ENCODE measurements around the gene SLC2A6.

Gene SLC2A6

DNA sequence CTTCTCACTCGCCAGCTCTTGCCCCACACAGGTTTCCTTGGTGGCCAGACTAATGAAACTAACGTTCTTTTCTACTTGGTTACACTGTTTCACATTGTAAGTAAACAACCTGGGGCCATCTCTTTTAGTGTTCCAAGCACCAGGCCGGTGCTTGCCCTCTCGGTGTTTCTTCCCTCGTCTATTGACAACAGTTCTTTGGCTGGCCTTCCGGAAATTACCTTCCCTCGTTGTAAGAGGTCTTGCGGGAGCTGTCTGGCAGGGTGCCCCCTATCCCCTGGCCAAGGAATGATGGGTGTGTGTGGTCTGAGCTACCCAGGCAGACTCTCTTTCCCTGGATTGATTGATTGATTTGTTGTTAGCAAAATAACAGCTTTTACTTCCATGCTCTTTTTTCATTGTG is 46.8 kb upstream of the SLC2A6 start:
- Histone ChIP-seq H3K36me3 (ENCODE audit: control insufficient read depth, insufficient read depth, low read length) (no peaks in the 10 kb centered on the region), H3K4me3 (replicated peaks; ENCODE audit: low read depth, low read length) (no peak overlapping the region), H3K27me3 (replicated peaks; ENCODE audit: control insufficient read depth, insufficient read depth, low read length) (no peaks in the 10 kb centered on the region; the same call in 1 of the 2 replicates)
- DNase-seq (ENCODE audit: extremely low read depth, insufficient read length) = no peak
- TF ChIP-seq, protein P1, sequence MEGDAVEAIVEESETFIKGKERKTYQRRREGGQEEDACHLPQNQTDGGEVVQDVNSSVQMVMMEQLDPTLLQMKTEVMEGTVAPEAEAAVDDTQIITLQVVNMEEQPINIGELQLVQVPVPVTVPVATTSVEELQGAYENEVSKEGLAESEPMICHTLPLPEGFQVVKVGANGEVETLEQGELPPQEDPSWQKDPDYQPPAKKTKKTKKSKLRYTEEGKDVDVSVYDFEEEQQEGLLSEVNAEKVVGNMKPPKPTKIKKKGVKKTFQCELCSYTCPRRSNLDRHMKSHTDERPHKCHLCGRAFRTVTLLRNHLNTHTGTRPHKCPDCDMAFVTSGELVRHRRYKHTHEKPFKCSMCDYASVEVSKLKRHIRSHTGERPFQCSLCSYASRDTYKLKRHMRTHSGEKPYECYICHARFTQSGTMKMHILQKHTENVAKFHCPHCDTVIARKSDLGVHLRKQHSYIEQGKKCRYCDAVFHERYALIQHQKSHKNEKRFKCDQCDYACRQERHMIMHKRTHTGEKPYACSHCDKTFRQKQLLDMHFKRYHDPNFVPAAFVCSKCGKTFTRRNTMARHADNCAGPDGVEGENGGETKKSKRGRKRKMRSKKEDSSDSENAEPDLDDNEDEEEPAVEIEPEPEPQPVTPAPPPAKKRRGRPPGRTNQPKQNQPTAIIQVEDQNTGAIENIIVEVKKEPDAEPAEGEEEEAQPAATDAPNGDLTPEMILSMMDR (IDR thresholded peaks at IDR 0.05; ENCODE audit: insufficient read depth, low read length, poor library complexity, severe bottlenecking) = no peak

DNA sequence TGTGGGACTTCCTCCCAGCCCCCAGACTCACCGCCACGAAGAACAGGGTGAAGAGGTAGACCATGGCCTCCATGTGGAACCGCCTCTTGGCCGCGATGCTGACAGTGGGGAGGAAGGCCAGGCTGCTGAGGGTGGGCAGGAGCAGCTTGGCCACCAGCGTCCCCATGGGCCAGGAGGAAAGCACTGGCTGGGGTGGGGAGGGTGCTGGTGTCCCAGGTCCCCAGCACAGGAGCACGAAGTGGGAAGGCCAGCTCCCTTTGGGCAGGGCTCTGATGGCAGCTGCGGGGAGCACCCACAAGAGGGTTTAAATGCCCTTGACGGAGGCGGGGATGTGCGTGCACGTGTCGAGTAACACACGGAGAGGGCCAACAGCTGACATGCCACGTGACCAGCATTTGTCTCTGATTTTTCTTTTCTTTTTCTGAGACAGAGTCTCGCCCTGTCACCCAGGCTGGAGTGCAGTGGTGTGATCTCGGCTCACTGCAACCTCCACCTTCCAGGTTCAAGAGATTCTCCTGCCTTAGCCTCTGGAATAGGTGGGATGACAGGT is 45.9 kb upstream of the SLC2A6 start, which contains the start of gene MYMK:
MYMK (minus strand) TSS at position 281 of the 550 bp plus-strand sequence; CDS start at position 166, 115 bp downstream.
- no peak for DNase-seq (ENCODE audit: extremely low read depth, insufficient read length)
- no peaks in the 10 kb centered on the region; the same call in 1 of the 2 replicates for H3K27me3 ChIP-seq (replicated peaks; ENCODE audit: control insufficient read depth, insufficient read depth, low read length)
- no peaks in the 10 kb centered on the region for H3K36me3 ChIP-seq (ENCODE audit: control insufficient read depth, insufficient read depth, low read length)
- TF ChIP-seq, protein P1 (IDR thresholded peaks at IDR 0.05; ENCODE audit: insufficient read depth, low read length, poor library complexity, severe bottlenecking) = no peak
- H3K4me3 ChIP-seq (replicated peaks; ENCODE audit: low read depth, low read length) = no peak within 1 kb of the TSS

DNA sequence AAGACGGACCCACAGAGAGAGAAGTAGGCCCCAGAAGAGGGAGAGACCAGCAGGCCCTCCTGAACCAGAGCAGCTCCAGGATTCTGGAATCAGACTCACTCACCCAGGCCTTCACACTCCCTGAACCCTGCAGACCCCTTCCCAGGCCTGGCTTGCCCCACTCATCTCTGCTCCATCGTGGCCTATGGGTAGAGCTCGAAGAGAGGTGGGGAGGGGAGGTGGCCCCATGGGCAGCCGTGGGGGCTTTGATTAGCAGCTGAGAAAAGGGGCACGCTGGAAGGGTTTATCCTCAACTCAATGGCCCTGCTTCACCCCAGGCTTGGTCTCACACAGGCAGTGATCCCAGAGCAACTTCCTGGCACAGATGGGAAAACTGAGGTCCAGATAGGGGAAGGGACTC is 45.2 kb upstream of the SLC2A6 start:
- no peak for DNase-seq (ENCODE audit: extremely low read depth, insufficient read length)
- Histone ChIP-seq H3K27me3 (replicated peaks; ENCODE audit: control insufficient read depth, insufficient read depth, low read length) (no peaks in the 10 kb centered on the region; the same call in 1 of the 2 replicates), H3K36me3 (ENCODE audit: control insufficient read depth, insufficient read depth, low read length) (no peaks in the 10 kb centered on the region), H3K4me3 (replicated peaks; ENCODE audit: low read depth, low read length) (no peak overlapping the region)
- TF ChIP-seq, protein P1 (IDR thresholded peaks at IDR 0.05; ENCODE audit: insufficient read depth, low read length, poor library complexity, severe bottlenecking) = no peak

DNA sequence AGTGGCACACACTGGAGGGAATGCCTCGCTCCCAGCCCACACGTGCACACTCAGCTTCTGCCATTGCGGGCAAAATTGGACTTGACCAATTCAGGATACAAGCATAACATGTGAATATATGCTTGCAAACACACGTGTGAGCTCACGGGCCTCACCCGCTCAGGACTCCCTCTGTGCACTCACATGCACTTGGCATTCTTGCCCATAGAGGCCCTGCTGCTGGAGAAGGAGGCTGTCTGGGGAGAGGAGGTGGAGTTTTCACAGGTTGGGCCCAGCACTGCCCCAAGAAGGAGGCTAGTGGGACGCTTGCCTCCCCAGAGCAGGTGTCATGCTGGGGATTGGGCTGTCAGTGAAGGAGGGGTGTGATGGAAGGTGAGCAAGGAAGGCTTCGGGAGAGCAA is 44.2 kb upstream of the SLC2A6 start:
- H3K4me3 ChIP-seq (replicated peaks; ENCODE audit: low read depth, low read length) = no peak overlapping the region
- DNase-seq (ENCODE audit: extremely low read depth, insufficient read length) = no peak
- TF ChIP-seq, protein P1 (IDR thresholded peaks at IDR 0.05; ENCODE audit: insufficient read depth, low read length, poor library complexity, severe bottlenecking) = no peak
- no peaks in the 10 kb centered on the region for H3K36me3 ChIP-seq (ENCODE audit: control insufficient read depth, insufficient read depth, low read length)
- H3K27me3 ChIP-seq (replicated peaks; ENCODE audit: control insufficient read depth, insufficient read depth, low read length) = peaks cover 3% of the 10 kb centered on the region; the same call in 1 of the 2 replicates

DNA sequence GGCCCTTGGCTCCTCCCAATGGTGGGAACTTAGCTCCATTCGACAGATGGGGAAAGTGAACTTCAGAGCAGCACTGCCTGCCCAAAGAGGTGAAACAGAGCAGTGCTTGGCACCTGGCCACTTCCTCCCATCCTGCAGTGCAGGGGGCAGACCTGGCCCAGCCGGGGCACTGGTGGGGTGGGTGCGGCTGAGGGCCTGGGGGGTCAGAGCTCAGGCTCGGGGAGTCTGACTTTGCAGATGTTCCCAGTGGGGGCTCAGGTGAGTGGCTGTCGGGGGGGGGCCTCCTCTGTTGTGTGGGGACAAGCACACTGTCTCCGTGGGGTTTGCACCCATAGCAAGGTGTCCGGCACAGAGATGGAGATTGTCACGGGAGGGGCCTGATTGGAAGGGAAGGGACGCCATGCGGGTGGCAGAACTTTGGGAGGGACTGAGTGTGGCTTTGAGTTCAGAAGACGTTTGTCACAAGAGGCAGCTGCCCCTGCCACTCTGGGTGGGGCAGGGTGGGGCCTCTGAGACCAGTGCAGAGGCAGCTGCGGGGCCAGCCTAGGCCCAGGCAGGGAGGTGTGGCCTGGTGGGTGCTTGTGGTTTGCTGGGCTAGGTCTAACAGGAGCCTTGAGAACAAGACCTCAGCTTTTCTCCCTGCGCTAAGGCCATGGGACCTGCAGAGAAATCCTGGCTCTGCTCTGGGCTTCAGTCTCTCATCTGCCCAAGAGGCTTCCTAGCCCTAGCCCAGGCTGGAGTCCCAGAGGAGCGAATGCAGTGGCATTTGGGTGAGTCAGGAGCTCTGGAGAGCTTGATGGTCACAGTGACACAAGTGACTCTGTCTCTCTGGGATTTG is 43.4 kb upstream of the SLC2A6 start:
- TF ChIP-seq, protein P1 (IDR thresholded peaks at IDR 0.05; ENCODE audit: insufficient read depth, low read length, poor library complexity, severe bottlenecking) = no peak
- peaks cover 3% of the 10 kb centered on the region; the same call in 1 of the 2 replicates for H3K27me3 ChIP-seq (replicated peaks; ENCODE audit: control insufficient read depth, insufficient read depth, low read length)
- no peak overlapping the region for H3K4me3 ChIP-seq (replicated peaks; ENCODE audit: low read depth, low read length)
- no peak for DNase-seq (ENCODE audit: extremely low read depth, insufficient read length)
- H3K36me3 ChIP-seq (ENCODE audit: control insufficient read depth, insufficient read depth, low read length) = no peaks in the 10 kb centered on the region
